Renal cortical epithelial cell (primary cell): ENCODE data around the gene TMEM209. TPM values are rescaled to one million over a fixed set of nuclear protein-coding genes. Genes with fewer than 3 reads are reported as not detected.
"Not testable (repeated sequence)": the region's sequence is repeated elsewhere in the genome, so short reads cannot be mapped to it uniquely, and the experiment has no call there.

Experiments
- DNase-seq: peaks from one replicate; pipeline ENCODE4 v3.0.0-alpha.2; 2011; ENCODE audit warnings: low read depth
- total RNA-seq: library from RNA; depleted of rRNA; stranded (reverse); fragments of >200 nt; gene quantifications from 2 replicates; pipeline ENCODE4 v1.2.3, GENCODE V29; 2014

Gene TMEM209
- total RNA-seq, result 8.0 and 11.4 TPM in 2 replicates

- DNase-seq, result peak; percentile 94
Observed at GRCh38 chr7:130205084-130205947, at the start of gene TMEM209. Gene TMEM209, minus strand, starts transcription at chr7:130205406. Its CDS starts 31 bp downstream, at chr7:130205375.

DNA sequence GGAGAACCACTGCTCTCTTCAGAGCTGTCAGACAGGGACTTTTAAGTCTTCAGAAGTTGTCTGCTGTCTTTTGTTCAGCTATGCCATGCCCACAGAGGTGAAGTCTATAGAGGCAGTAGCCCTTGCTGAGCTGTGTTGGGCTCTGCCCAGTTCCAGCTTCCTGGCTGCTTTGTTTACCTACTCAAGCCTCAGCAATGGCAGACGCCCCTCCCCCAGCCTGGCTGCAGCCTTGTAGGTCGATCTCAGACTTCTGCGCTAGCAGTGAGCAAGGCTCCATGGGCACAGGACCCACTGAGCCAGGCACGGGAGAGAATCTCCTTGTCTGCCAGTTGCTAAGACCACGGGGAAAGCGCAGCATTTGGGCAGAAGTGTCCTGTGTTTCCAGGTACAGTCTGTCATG lies 49.3 kb upstream of the TMEM209 start:
- no peak for DNase-seq

DNA sequence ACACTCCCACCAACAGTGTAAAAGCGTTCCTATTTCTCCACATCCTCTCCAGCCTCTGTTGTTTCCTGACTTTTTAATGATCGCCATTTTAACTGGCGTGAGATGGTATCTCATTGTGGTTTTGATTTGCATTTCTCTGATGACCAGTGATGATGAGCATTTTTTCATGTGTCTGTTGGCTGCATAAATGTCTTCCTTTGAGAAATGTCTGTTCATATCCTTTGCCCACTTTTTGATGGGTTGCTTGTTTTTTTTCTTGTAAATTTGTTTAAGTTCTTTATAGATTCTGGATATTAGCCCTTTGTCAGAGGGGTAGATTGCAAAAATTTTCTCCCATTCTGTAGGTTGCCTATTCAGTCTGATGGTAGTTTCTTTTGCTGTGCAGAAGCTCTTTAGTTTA lies 44.4 kb upstream of the TMEM209 start:
- not testable (repeated sequence) for DNase-seq

GRCh38 chr7:130248842-130249241 lies 43.6 kb upstream of the TMEM209 start:
- not testable (repeated sequence) for DNase-seq

- DNase-seq, result not testable (repeated sequence)
Observed at GRCh38 chr7:130246491-130246890, 41.3 kb upstream of the TMEM209 start.

- DNase-seq, result not testable (repeated sequence)
Observed at GRCh38 chr7:130243486-130243885, 38.3 kb upstream of the TMEM209 start.

DNA sequence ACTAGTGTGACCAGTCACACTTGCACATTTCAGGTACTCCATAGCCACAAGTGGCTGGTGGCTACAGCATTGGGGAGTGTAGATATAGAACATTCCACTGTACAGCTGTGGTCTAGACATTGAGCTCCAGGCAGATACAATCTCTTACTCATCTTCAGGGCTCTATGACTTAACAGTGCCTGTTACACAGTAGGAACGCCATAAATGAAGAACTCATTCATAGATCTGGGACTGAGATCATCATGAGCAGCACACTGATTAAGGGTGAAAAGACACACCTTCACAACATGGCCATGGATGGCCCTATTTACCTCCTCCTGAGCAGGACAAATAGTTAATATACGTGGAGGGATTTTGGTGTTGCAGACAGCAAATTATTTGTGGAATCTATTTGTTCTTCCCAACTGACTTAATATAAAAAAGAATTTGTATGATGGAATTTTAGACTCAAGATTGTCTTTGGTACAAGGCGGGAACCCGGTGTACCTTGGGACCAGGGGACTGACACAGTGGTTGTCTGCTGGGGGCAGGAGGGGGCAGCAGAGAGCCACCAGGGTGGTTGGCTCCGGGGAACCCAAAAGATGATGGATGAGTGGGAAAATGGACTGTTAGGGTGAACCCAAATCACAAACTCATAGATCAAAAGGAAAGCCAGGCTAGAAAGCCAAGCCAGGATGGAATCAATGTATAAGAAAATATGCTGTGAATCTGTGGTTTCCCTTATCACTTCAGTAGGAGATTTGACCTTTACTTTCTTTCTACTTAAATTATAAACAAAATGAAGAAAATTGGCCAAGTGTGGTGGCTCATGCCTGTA lies 37.2 kb upstream of the TMEM209 start:
- peak; percentile 21 for DNase-seq

DNA sequence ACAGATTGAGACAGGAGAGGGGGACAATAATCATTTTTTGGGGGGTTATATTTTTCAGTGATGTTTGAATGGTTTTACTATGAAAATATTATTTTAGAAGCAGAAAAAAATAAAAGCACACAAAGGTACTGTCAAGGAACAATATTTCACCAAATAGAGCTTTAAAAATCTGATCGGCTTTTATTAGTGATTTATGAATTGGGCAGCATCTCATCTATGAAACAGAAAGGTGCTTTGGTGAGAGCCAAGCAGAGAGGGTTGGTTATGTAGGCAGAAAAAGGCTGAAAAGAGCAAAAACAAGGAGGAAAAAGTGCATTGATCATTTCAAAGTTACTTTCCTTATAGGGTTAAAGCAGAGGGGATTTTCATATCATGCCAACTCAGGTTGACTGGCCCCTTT lies 35.0 kb upstream of the TMEM209 start:
- DNase-seq, result no peak

DNA sequence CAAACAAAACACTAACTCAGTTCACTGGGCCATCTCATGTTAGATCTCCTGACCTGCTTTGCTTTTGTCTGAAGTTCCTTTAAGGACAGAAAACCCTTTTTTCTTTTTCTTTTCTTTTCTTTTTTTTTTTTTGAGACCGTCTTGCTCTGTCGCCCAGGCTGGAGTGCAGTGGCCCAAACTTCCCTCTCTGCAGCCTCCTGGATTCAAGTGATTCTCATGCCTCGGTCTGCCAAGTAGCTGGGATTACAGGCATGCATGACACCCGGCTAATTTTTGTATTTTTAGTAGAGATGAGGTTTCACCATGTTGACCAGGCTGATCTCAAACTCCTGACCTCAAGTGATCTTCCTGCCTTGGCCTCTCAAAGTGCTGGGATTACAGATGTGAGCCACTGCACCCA lies 31.2 kb upstream of the TMEM209 start:
- DNase-seq, result not testable (repeated sequence)

DNA sequence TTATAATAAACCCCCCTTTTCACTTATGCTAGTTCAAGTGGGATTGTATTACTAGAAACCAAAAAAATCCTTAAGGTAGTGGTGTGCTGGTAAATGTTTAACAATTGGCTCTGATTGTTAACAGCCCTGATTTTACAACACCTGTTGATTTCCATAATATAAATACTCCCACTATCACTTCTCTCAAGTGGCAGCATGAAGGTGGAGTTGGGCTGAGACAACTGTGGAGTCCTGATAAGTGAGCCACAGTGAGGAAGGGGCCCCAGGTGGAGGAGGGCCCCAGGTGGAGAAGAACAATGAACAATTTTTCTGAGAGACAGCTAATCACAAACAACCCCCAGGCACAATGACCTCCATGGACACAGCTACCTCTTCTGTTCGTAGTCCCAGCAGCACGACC lies 28.9 kb upstream of the TMEM209 start:
- DNase-seq, result peak; percentile 15

DNA sequence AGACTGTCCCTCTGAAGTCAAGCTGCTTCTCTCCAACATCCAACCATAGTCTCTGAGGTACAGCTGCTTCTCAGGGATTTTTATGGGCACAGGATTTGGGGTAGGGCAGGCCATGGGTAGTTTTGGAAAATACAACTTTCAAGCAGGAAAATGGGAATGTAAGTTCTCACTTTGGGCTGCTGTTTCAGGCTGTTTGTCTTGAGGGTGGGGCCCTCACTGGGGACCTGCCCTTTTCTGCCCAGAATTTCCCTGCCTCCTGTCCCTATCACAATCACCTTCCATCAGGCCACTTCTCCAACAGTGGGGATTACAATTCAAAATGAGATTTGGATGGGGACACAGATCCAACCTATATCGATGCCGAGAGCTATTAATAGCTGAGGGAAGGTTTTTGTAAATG lies 27.0 kb upstream of the TMEM209 start:
- DNase-seq, result no peak

- no peak for DNase-seq
Observed at GRCh38 chr7:130231792-130232191, 26.6 kb upstream of the TMEM209 start.

DNA sequence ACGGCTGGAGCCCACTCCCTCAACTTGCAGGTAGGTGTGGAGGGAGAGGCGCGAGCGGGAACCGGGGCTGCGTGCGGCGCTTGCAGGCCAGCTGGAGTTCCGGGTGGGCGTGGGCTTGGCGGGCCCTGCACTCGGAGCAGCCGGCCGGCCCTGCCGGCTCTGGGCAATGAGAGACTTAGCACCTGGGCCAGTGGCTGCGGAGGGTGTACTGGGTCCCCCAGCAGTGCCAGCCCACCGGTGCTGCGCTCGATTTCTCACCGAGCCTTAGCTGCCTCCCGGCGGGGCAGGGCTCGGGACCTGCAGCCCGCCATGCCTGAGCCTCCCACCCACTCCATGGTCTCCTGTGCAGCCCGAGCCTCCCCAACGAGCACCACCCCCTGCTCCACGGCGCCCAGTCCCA lies 24.8 kb upstream of the TMEM209 start:
- not testable (repeated sequence) for DNase-seq

- no peak for DNase-seq
Observed at GRCh38 chr7:130228840-130229502, 23.8 kb upstream of the TMEM209 start.

GRCh38 chr7:130227883-130228575 lies 22.8 kb upstream of the TMEM209 start:
- DNase-seq, result no peak

DNA sequence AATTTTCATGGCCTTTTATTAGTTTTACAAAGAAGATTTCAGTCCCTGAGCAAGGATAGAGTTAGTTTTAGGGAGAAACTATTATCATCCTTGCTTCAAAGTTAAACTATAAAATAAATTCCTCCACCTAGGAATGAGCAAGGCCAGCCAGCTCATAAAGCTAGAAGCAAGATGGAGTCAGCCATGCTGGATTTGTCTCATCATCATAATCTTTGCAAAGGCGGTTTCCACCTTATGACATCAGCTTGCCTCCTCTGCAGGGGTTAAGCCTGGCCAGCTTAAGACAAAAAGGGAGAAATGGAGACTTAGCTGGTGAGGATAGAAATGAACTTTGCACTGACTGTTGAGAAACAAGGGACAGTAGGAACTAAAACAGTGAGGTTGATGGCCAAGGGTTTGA lies 21.1 kb upstream of the TMEM209 start:
- no peak for DNase-seq

DNA sequence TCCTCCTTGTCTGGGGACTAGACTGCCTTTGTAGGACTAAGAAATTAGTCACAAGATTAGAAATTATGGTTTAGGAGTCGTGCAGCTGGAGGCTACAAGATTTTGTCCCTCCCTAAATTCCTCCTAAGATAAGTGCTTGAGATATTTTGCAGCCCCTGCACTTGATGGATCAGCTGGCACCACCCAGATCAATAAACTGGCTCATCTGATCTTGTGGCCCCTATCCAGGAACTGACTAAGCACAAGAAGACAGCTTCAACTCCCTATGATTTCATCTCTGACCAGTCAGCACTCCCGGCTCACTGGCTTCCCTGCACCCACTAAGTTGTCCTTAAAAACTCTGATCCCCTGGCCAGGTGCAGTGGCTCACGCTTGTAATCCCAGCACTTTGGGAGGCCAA lies 19.7 kb upstream of the TMEM209 start:
- DNase-seq, result not testable (repeated sequence)

GRCh38 chr7:130224210-130224609 lies 19.0 kb upstream of the TMEM209 start:
- DNase-seq, result no peak

DNA sequence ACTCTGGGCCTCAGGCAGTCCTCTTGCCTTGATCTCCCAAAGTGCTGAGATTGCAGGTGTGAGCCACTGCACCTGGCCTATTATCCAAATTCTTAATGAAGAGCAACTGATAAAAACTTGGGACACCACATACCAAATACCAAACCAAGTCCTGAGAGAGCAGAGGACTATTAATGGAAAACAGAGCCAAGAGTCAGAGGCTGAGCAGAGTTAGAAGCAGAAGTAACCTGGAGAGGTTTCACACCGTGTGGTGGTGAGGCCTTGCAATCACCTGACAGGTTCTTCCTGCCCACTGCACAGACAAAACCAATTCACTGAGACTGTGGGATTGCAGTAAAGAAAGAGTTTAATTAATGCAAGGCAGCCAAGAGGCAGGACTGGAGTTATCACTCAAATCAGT lies 18.4 kb upstream of the TMEM209 start:
- no peak for DNase-seq

DNA sequence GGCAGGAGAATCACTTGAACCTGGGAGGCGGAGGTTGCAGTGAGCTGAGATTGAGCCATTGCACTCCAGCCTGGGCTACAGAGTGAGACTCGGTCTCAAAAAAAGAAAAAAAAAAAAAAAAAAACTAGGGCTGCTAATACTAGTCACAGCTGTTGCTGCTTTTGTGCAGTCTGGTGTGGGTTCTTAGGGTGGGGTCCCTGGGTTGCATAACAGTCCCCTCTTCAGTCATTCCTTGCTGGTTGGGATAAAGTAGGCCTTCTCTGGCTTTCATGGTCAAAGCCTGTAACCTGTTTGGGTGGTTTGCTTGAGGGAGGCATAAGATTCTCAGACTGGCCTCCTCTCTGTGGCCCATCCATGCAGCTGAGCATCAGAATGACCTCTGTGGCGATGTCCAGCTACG lies 16.5 kb upstream of the TMEM209 start:
- DNase-seq, result no peak

- no peak for DNase-seq
Observed at GRCh38 chr7:130219871-130220270, 14.7 kb upstream of the TMEM209 start.
